PC-3 (cell line): Measurements from ENCODE around the gene RAI14.

Experiments
- EZH2 ChIP-seq: fragments of 300-600 bp; sonication (generic); IDR thresholded peaks from one replicate; pipeline ENCODE4 v1.6.1; 2017; ENCODE audit warnings: antibody characterized with exemption, mild to moderate bottlenecking, low read length; ENCODE audit not compliant: unreplicated experiment
- EZH2phosphoT487 ChIP-seq: fragments of 300-600 bp; sonication (generic); IDR thresholded peaks from 2 replicates; pipeline ENCODE4 v1.6.1; 2018; ENCODE audit warnings: mild to moderate bottlenecking, antibody characterized with exemption, low read length, borderline replicate concordance
- TF ChIP-seq, protein P1 (sequence below): fragments of 300-600 bp; sonication (generic); conservative IDR thresholded peaks from 2 replicates; pipeline ENCODE4 v1.5.1; 2017; ENCODE audit warnings: antibody characterized with exemption, low read depth, mild to moderate bottlenecking, low read length

GRCh38 chr5:34835664-34836063 lies 179.5 kb downstream of the RAI14 start:
- TF ChIP-seq EZH2phosphoT487 (no peak), EZH2 (no peak)
- TF ChIP-seq, protein P1, sequence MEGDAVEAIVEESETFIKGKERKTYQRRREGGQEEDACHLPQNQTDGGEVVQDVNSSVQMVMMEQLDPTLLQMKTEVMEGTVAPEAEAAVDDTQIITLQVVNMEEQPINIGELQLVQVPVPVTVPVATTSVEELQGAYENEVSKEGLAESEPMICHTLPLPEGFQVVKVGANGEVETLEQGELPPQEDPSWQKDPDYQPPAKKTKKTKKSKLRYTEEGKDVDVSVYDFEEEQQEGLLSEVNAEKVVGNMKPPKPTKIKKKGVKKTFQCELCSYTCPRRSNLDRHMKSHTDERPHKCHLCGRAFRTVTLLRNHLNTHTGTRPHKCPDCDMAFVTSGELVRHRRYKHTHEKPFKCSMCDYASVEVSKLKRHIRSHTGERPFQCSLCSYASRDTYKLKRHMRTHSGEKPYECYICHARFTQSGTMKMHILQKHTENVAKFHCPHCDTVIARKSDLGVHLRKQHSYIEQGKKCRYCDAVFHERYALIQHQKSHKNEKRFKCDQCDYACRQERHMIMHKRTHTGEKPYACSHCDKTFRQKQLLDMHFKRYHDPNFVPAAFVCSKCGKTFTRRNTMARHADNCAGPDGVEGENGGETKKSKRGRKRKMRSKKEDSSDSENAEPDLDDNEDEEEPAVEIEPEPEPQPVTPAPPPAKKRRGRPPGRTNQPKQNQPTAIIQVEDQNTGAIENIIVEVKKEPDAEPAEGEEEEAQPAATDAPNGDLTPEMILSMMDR = no peak
